Neuronal stem cell (in vitro differentiated cells): ENCODE measurements around the gene CES3.

Experiments
- DNase-seq: peaks from one replicate; pipeline ENCODE4 v3.0.0-alpha.2; 2013; ENCODE audit warnings: low spot score
- H2AFZ ChIP-seq: one replicate; pipeline ENCODE4 v1.6.1; 2013; ENCODE audit warnings: mild to moderate bottlenecking, low read length, inconsistent platforms
- H2AK5ac ChIP-seq: 2 replicates; pipeline ENCODE4 v1.6.1; 2013; ENCODE audit warnings: low read depth, mild to moderate bottlenecking, inconsistent platforms, low read length, moderate library complexity, mixed read lengths
- H2BK120ac ChIP-seq: 2 replicates; pipeline ENCODE4 v1.6.1; 2013; ENCODE audit warnings: low read depth, mild to moderate bottlenecking, inconsistent platforms, low read length, moderate library complexity, mixed read lengths
- H2BK12ac ChIP-seq: one replicate; pipeline ENCODE4 v1.6.1; 2013; ENCODE audit warnings: low read length, inconsistent platforms
- H2BK15ac ChIP-seq: 2 replicates; pipeline ENCODE4 v1.6.1; 2013; ENCODE audit warnings: mild to moderate bottlenecking, low read length, inconsistent platforms, mixed read lengths
- H2BK5ac ChIP-seq: one replicate; pipeline ENCODE4 v1.6.1; 2013; ENCODE audit warnings: inconsistent platforms, mild to moderate bottlenecking, low read length, moderate library complexity
- H3K14ac ChIP-seq: one replicate; pipeline ENCODE4 v1.6.1; 2013; ENCODE audit warnings: low read length, inconsistent platforms
- H3K18ac ChIP-seq: 2 replicates; pipeline ENCODE4 v1.6.1; 2013; ENCODE audit warnings: low read length, inconsistent platforms
- H3K23ac ChIP-seq: 2 replicates; pipeline ENCODE4 v1.6.1; 2013; ENCODE audit warnings: low read depth, mild to moderate bottlenecking, mixed read lengths, low read length, inconsistent platforms; ENCODE audit not compliant: poor library complexity
- H3K27ac ChIP-seq: replicated peaks from 3 replicates; pipeline ENCODE4 v1.5.1; 2013; ENCODE audit warnings: low read length, inconsistent platforms
- H3K27me3 ChIP-seq, 3 experiments: 2 replicates each; pipeline ENCODE4 v1.6.1; 2013; ENCODE audit warnings: low read length in 3 of 3, mild to moderate bottlenecking in 2 of 3, inconsistent platforms in 1 of 3, low read depth in 1 of 3, mixed read lengths in 1 of 3, moderate library complexity in 1 of 3; ENCODE audit not compliant: control insufficient read depth in 3 of 3, insufficient read depth in 3 of 3
- H3K36me3 ChIP-seq, 2 donors: replicated peaks in 1 of 2; 2 replicates each; pipeline ENCODE4 v1.6.1; 2013; ENCODE audit warnings: low read length in 2 of 2; ENCODE audit not compliant: control insufficient read depth in 2 of 2, insufficient read depth in 2 of 2
- H3K4ac ChIP-seq: 2 replicates; pipeline ENCODE4 v1.6.1; 2013; ENCODE audit warnings: inconsistent platforms, mild to moderate bottlenecking, low read length, moderate library complexity
- H3K4me1 ChIP-seq, 2 donors: 1 replicate in 1 of 2; 2 replicates in 1 of 2; pipeline ENCODE4 v1.6.1; 2013; ENCODE audit warnings: low read length in 2 of 2, low read depth in 1 of 2; ENCODE audit not compliant: control insufficient read depth in 2 of 2, insufficient read depth in 1 of 2
- H3K4me2 ChIP-seq: one replicate; pipeline ENCODE4 v1.6.1; 2013; ENCODE audit warnings: mild to moderate bottlenecking, low read length, inconsistent platforms; ENCODE audit not compliant: insufficient read depth, poor library complexity, severe bottlenecking
- H3K4me3 ChIP-seq, 2 donors: 2 replicates each; pipeline ENCODE4 v1.5.1; 2013; ENCODE audit warnings: low read length in 2 of 2, mild to moderate bottlenecking in 2 of 2, inconsistent platforms in 1 of 2, moderate library complexity in 1 of 2
- H3K79me1 ChIP-seq: one replicate; pipeline ENCODE4 v1.6.1; 2013; ENCODE audit warnings: low read depth, mild to moderate bottlenecking, inconsistent platforms, low read length, moderate library complexity
- H3K9ac ChIP-seq: one replicate; pipeline ENCODE4 v1.6.1; 2013; ENCODE audit warnings: mild to moderate bottlenecking, low read depth, low read length, inconsistent platforms; ENCODE audit not compliant: poor library complexity
- H3K9me3 ChIP-seq, 2 donors: replicated peaks in 1 of 2; 2 replicates each; pipeline versions ENCODE3 to v1.6.1; 2013; ENCODE audit warnings: low read length in 2 of 2, mild to moderate bottlenecking in 2 of 2, inconsistent platforms in 1 of 2, low read depth in 1 of 2, mixed read lengths in 1 of 2, moderate library complexity in 1 of 2; ENCODE audit not compliant: control insufficient read depth in 2 of 2, insufficient read depth in 1 of 2
- H4K8ac ChIP-seq: one replicate; pipeline ENCODE4 v1.6.1; 2013; ENCODE audit warnings: low read depth, mild to moderate bottlenecking, inconsistent platforms, low read length, moderate library complexity
- H4K91ac ChIP-seq: one replicate; pipeline ENCODE4 v1.6.1; 2013; ENCODE audit warnings: low read length, low read depth, mild to moderate bottlenecking, inconsistent platforms; ENCODE audit not compliant: poor library complexity
- WGBS, 2 donors: extraction: QIAGEN DNeasy Blood & Tissue Kit; methylation state at CpG; one replicate each; pipeline ENCODE4 v1.1.7; 2013; ENCODE audit warnings: missing lambda C conversion rate in 2 of 2, mixed read lengths in 1 of 2; ENCODE audit not compliant: insufficient read length in 2 of 2, insufficient replicate concordance in 1 of 2; ENCODE audit errors: extremely low coverage in 2 of 2; 5-methylcytosine and 5-hydroxymethylcytosine counted together

Gene CES3

GRCh38 chr16:67000384-67001351 lies 39.6 kb downstream of the CES3 start:
- no peak overlapping the region for H4K8ac ChIP-seq
- DNase-seq = no peak
- H3K27ac ChIP-seq = no peak overlapping the region
- peak overlapping the region; percentile 68 for H2BK120ac ChIP-seq
- H3K18ac ChIP-seq = peak overlapping the region; percentile 92
- peak overlapping the region; percentile 98 for H3K4me2 ChIP-seq
- H4K91ac ChIP-seq = no peak overlapping the region
- H2AK5ac ChIP-seq = peak overlapping the region; percentile 60
- H3K23ac ChIP-seq = peak overlapping the region; percentile 77
- H3K27me3 ChIP-seq = peaks cover 4 to 86% (median 38%) of the 10 kb centered on the region in 3 experiments
- peaks cover 4 to 10% of the 10 kb centered on the region in 2 donors for H3K4me1 ChIP-seq
- no peak overlapping the region for H3K4ac ChIP-seq
- peaks cover 0 to 2% of the 10 kb centered on the region in 2 donors for H3K9me3 ChIP-seq
- H2BK5ac ChIP-seq = peak overlapping the region; percentile 27
- H3K14ac ChIP-seq = no peak overlapping the region
- no peak overlapping the region for H2BK15ac ChIP-seq
- H3K4me3 ChIP-seq = peak overlapping the region; percentile 45 to 85
- peak overlapping the region; percentile 82 for H3K9ac ChIP-seq
- no peaks in the 10 kb centered on the region for H3K79me1 ChIP-seq
- H3K36me3 ChIP-seq = no peaks in the 10 kb centered on the region
- no CpG with 5 or more reads among the region's 89 CpGs for WGBS, 2 donors
- no peak overlapping the region for H2BK12ac ChIP-seq
- H2AFZ ChIP-seq = peak overlapping the region; percentile 96

- no peak overlapping the region for H2AFZ ChIP-seq
- H2BK15ac ChIP-seq = no peak overlapping the region
- no peak overlapping the region for H3K14ac ChIP-seq
- H2AK5ac ChIP-seq = no peak overlapping the region
- H3K4me2 ChIP-seq = no peak overlapping the region
- peak overlapping the region; percentile 72 for H3K18ac ChIP-seq
- peaks cover 0 to 2% of the 10 kb centered on the region in 2 donors for H3K9me3 ChIP-seq
- no peak overlapping the region for H4K8ac ChIP-seq
- H3K4me1 ChIP-seq = peaks cover 4 to 10% of the 10 kb centered on the region in 2 donors
- no peak overlapping the region for H2BK12ac ChIP-seq
- no peak for DNase-seq
- peaks cover 4 to 84% (median 38%) of the 10 kb centered on the region in 3 experiments for H3K27me3 ChIP-seq
- WGBS, 2 donors = no CpG with 5 or more reads among the region's 3 CpGs
- no peak overlapping the region for H3K4me3 ChIP-seq
- peak overlapping the region; percentile 53 for H3K9ac ChIP-seq
- H4K91ac ChIP-seq = no peak overlapping the region
- no peak overlapping the region for H3K23ac ChIP-seq
- no peak overlapping the region for H2BK120ac ChIP-seq
- no peak overlapping the region for H3K4ac ChIP-seq
- H3K36me3 ChIP-seq = no peaks in the 10 kb centered on the region
- H3K27ac ChIP-seq = no peak overlapping the region
- no peaks in the 10 kb centered on the region for H3K79me1 ChIP-seq
- peak overlapping the region; percentile 27 for H2BK5ac ChIP-seq
Observed at GRCh38 chr16:67001726-67002125, 40.7 kb downstream of the CES3 start.

- H3K4me1 ChIP-seq = peaks cover 0 to 2% of the 10 kb centered on the region in 2 donors
- peaks cover 0 to 70% (median 5%) of the 10 kb centered on the region in 3 experiments for H3K27me3 ChIP-seq
- H3K14ac ChIP-seq = no peak overlapping the region
- no peak overlapping the region for H2BK120ac ChIP-seq
- no peak overlapping the region for H3K27ac ChIP-seq
- no peak for DNase-seq
- H3K79me1 ChIP-seq = no peaks in the 10 kb centered on the region
- H4K91ac ChIP-seq = no peak overlapping the region
- H3K36me3 ChIP-seq = no peaks in the 10 kb centered on the region
- H2BK12ac ChIP-seq = no peak overlapping the region
- no peak overlapping the region for H3K4me2 ChIP-seq
- no peak overlapping the region for H4K8ac ChIP-seq
- no peak overlapping the region for H3K23ac ChIP-seq
- no peak overlapping the region for H2BK15ac ChIP-seq
- H3K4ac ChIP-seq = no peak overlapping the region
- no peak overlapping the region for H2AFZ ChIP-seq
- H2AK5ac ChIP-seq = peak overlapping the region; percentile 14
- H3K9me3 ChIP-seq = no peaks in the 10 kb centered on the region
- no peak overlapping the region for H3K9ac ChIP-seq
- H3K4me3 ChIP-seq = no peak overlapping the region
- WGBS, 2 donors = no CpG with 5 or more reads among the region's 12 CpGs
- no peak overlapping the region for H3K18ac ChIP-seq
- no peak overlapping the region for H2BK5ac ChIP-seq
Observed at GRCh38 chr16:67006930-67007658, 46.0 kb downstream of the CES3 start.

GRCh38 chr16:67009158-67009557 lies 48.1 kb downstream of the CES3 start:
- Histone ChIP-seq H3K27ac (no peak overlapping the region), H3K4ac (no peak overlapping the region), H3K79me1 (no peaks in the 10 kb centered on the region), H2AK5ac (no peak overlapping the region), H2BK15ac (no peak overlapping the region), H2BK120ac (no peak overlapping the region), H3K23ac (no peak overlapping the region), H3K9me3 (no peaks in the 10 kb centered on the region), H3K27me3 (peaks cover 6 to 69% (median 13%) of the 10 kb centered on the region in 3 experiments), H3K14ac (no peak overlapping the region), H2AFZ (no peak overlapping the region), H3K4me1 (peaks cover 4 to 7% of the 10 kb centered on the region in 2 donors), H4K8ac (no peak overlapping the region), H3K4me3 (no peak overlapping the region), H3K4me2 (no peak overlapping the region), H2BK5ac (no peak overlapping the region), H3K18ac (no peak overlapping the region), H2BK12ac (no peak overlapping the region), H3K36me3 (no peaks in the 10 kb centered on the region), H4K91ac (no peak overlapping the region), H3K9ac (no peak overlapping the region)
- no CpG with 5 or more reads among the region's 1 CpG for WGBS, 2 donors
- DNase-seq = no peak
